ENCODE measurements around the gene BCOR.

GRCh38 chrX:40054793-40055192 lies 43.0 kb downstream of the BCOR start:
- TF ChIP-seq, protein P1, sequence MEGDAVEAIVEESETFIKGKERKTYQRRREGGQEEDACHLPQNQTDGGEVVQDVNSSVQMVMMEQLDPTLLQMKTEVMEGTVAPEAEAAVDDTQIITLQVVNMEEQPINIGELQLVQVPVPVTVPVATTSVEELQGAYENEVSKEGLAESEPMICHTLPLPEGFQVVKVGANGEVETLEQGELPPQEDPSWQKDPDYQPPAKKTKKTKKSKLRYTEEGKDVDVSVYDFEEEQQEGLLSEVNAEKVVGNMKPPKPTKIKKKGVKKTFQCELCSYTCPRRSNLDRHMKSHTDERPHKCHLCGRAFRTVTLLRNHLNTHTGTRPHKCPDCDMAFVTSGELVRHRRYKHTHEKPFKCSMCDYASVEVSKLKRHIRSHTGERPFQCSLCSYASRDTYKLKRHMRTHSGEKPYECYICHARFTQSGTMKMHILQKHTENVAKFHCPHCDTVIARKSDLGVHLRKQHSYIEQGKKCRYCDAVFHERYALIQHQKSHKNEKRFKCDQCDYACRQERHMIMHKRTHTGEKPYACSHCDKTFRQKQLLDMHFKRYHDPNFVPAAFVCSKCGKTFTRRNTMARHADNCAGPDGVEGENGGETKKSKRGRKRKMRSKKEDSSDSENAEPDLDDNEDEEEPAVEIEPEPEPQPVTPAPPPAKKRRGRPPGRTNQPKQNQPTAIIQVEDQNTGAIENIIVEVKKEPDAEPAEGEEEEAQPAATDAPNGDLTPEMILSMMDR (conservative IDR thresholded peaks at IDR 0.05; ENCODE audit: low read length), result no peak
- no peak for TF ChIP-seq EZH2phosphoT487 (IDR thresholded peaks at IDR 0.05; ENCODE audit: borderline replicate concordance, low read depth, low read length)
